ENCODE data around the gene WNT9A.

- no peak for TF ChIP-seq EGR1 (IDR thresholded peaks at IDR 0.05; ENCODE audit: low read depth in 2 of 2)
- TF ChIP-seq RXRA (IDR thresholded peaks at IDR 0.05) = no peak
- no peak for TF ChIP-seq CTCF (IDR thresholded peaks at IDR 0.05; ENCODE audit: low read depth, low read length, missing input control)
- no peak for TF ChIP-seq JUND (IDR thresholded peaks at IDR 0.05)
- TF ChIP-seq ZBTB33 (IDR thresholded peaks at IDR 0.05) = no peak
- TF ChIP-seq REST (IDR thresholded peaks at IDR 0.05) = no peak
Observed at GRCh38 chr1:227918083-227918700, 29.5 kb downstream of the WNT9A start.
